Karpas-422 (cell line): ENCODE results near the gene CC2D2A. TPM values are rescaled to one million over a fixed set of nuclear protein-coding genes. Genes with fewer than 3 reads are reported as not detected.

Source experiments
- DNase-seq: peaks from one replicate; pipeline ENCODE4 v3.0.0-alpha.2; 2015
- H2AFZ ChIP-seq: fragments of 200-600 bp; sonication (generic); 2 replicates; pipeline ENCODE4 v1.6.1; 2014; ENCODE audit warnings: antibody characterized with exemption, low read length, mixed read lengths
- H3K27ac ChIP-seq: fragments of 200-600 bp; sonication (generic); 2 replicates; pipeline ENCODE4 v1.5.1; 2014; ENCODE audit warnings: mild to moderate bottlenecking, low read length, moderate library complexity
- H3K27me3 ChIP-seq: fragments of 200-600 bp; sonication (generic); 2 replicates; pipeline ENCODE4 v1.6.1; 2014; ENCODE audit warnings: low read length, mixed read lengths
- H3K36me3 ChIP-seq: fragments of 200-600 bp; sonication (generic); 2 replicates; pipeline ENCODE4 v1.6.1; 2014; ENCODE audit warnings: low read length, mixed read lengths; ENCODE audit not compliant: insufficient read depth
- H3K4me1 ChIP-seq: fragments of 200-600 bp; sonication (generic); 2 replicates; pipeline ENCODE4 v1.6.1; 2014; ENCODE audit warnings: mild to moderate bottlenecking, low read length, mixed read lengths
- H3K4me2 ChIP-seq: fragments of 200-600 bp; sonication (generic); 2 replicates; pipeline ENCODE4 v1.6.1; 2014; ENCODE audit warnings: low read length, low read depth, mild to moderate bottlenecking; ENCODE audit not compliant: poor library complexity, severe bottlenecking
- H3K4me3 ChIP-seq: fragments of 200-600 bp; sonication (generic); 2 replicates; pipeline ENCODE4 v1.5.1; 2014; ENCODE audit warnings: mild to moderate bottlenecking, antibody characterized with exemption, low read length, mixed read lengths
- H3K79me2 ChIP-seq: fragments of 200-600 bp; sonication (generic); 2 replicates; pipeline ENCODE4 v1.6.1; 2014; ENCODE audit warnings: mild to moderate bottlenecking, low read length, mixed read lengths
- H3K9ac ChIP-seq: fragments of 200-600 bp; sonication (generic); 2 replicates; pipeline ENCODE4 v1.6.0; 2014; ENCODE audit warnings: low read length
- H3K9me2 ChIP-seq: fragments of 200-600 bp; sonication (generic), shearing (Covaris generic); replicated peaks from 2 replicates; pipeline ENCODE4 v1.6.0; 2014; ENCODE audit warnings: mild to moderate bottlenecking, low read length, moderate library complexity; ENCODE audit not compliant: insufficient read depth
- H3K9me3 ChIP-seq: fragments of 300-700, 200-600 bp; sonication (generic); 2 replicates; pipeline ENCODE4 v1.6.1; 2014; ENCODE audit warnings: low read length, mixed read lengths
- H4K20me1 ChIP-seq: fragments of 200-600 bp; sonication (generic); 2 replicates; pipeline ENCODE4 v1.6.1; 2014; ENCODE audit warnings: mild to moderate bottlenecking, antibody characterized with exemption, low read length, low read depth; ENCODE audit not compliant: insufficient read depth
- total RNA-seq: library from RNA; depleted of rRNA; stranded (reverse); fragments of >200 nt; shearing (Covaris generic); gene quantifications from 2 replicates; pipeline ENCODE4 v1.2.3, GENCODE V29; 2014; ENCODE audit warnings: low replicate concordance

The CC2D2A gene
- total RNA-seq, 1 experiment from 2014 or later: not detected

- no peak overlapping the region for H3K4me2 ChIP-seq
- no peaks in the 10 kb centered on the region for H3K79me2 ChIP-seq
- H3K4me3 ChIP-seq: no peak overlapping the region
- DNase-seq: no peak
- no peak overlapping the region for H3K27ac ChIP-seq
- no peaks in the 10 kb centered on the region for H3K9me2 ChIP-seq
- no peaks in the 10 kb centered on the region for H3K27me3 ChIP-seq
- no peaks in the 10 kb centered on the region for H4K20me1 ChIP-seq
- H2AFZ ChIP-seq: no peak overlapping the region
- no peaks in the 10 kb centered on the region for H3K9me3 ChIP-seq
- H3K36me3 ChIP-seq: no peaks in the 10 kb centered on the region
- H3K4me1 ChIP-seq: peaks cover 4% of the 10 kb centered on the region; the same call in 1 of the 2 replicates
- no peak overlapping the region for H3K9ac ChIP-seq
These were observed 23.7 kb downstream of the CC2D2A start for GRCh38 chr4:15493411-15493810.

GRCh38 chr4:15495621-15496020 lies 25.9 kb downstream of the CC2D2A start:
- peaks cover 4% of the 10 kb centered on the region; the same call in 1 of the 2 replicates for H3K4me1 ChIP-seq
- H3K4me2 ChIP-seq: no peak overlapping the region
- no peak overlapping the region for H3K4me3 ChIP-seq
- H3K9ac ChIP-seq: no peak overlapping the region
- no peak overlapping the region for H2AFZ ChIP-seq
- no peak for DNase-seq
- H3K9me3 ChIP-seq: no peaks in the 10 kb centered on the region
- no peaks in the 10 kb centered on the region for H4K20me1 ChIP-seq
- no peaks in the 10 kb centered on the region for H3K36me3 ChIP-seq
- no peaks in the 10 kb centered on the region for H3K79me2 ChIP-seq
- no peaks in the 10 kb centered on the region for H3K9me2 ChIP-seq
- no peak overlapping the region for H3K27ac ChIP-seq
- no peaks in the 10 kb centered on the region for H3K27me3 ChIP-seq

- Histone ChIP-seq H3K9me2 (no peaks in the 10 kb centered on the region), H3K27ac (no peak overlapping the region), H3K4me2 (no peak overlapping the region), H3K4me3 (no peak overlapping the region), H2AFZ (no peak overlapping the region), H3K79me2 (no peaks in the 10 kb centered on the region), H3K36me3 (no peaks in the 10 kb centered on the region), H3K4me1 (peaks cover 4% of the 10 kb centered on the region; the same call in 1 of the 2 replicates), H3K9ac (no peak overlapping the region), H3K27me3 (no peaks in the 10 kb centered on the region), H3K9me3 (no peaks in the 10 kb centered on the region), H4K20me1 (no peaks in the 10 kb centered on the region)
- DNase-seq: no peak
These were observed 28.7 kb downstream of the CC2D2A start for GRCh38 chr4:15498356-15498755.

GRCh38 chr4:15500701-15501100 lies 31.0 kb downstream of the CC2D2A start:
- H3K4me3 ChIP-seq: no peak overlapping the region
- peaks cover 3% of the 10 kb centered on the region; the same call in 1 of the 2 replicates for H3K4me1 ChIP-seq
- H4K20me1 ChIP-seq: no peaks in the 10 kb centered on the region
- H3K27ac ChIP-seq: no peak overlapping the region
- no peaks in the 10 kb centered on the region for H3K27me3 ChIP-seq
- no peaks in the 10 kb centered on the region for H3K79me2 ChIP-seq
- H3K9me2 ChIP-seq: no peaks in the 10 kb centered on the region
- peak; percentile 5 for DNase-seq
- no peak overlapping the region for H3K4me2 ChIP-seq
- no peaks in the 10 kb centered on the region for H3K9me3 ChIP-seq
- H2AFZ ChIP-seq: no peak overlapping the region
- H3K9ac ChIP-seq: no peak overlapping the region
- no peaks in the 10 kb centered on the region for H3K36me3 ChIP-seq

- H2AFZ ChIP-seq: no peak overlapping the region
- H3K9me3 ChIP-seq: no peaks in the 10 kb centered on the region
- no peaks in the 10 kb centered on the region for H3K79me2 ChIP-seq
- H4K20me1 ChIP-seq: no peaks in the 10 kb centered on the region
- no peaks in the 10 kb centered on the region for H3K27me3 ChIP-seq
- H3K4me3 ChIP-seq: no peak overlapping the region
- H3K4me2 ChIP-seq: no peak overlapping the region
- no peak overlapping the region for H3K27ac ChIP-seq
- H3K9me2 ChIP-seq: no peaks in the 10 kb centered on the region
- no peaks in the 10 kb centered on the region for H3K36me3 ChIP-seq
- no peaks in the 10 kb centered on the region for H3K4me1 ChIP-seq
- peak; percentile 9 for DNase-seq
- H3K9ac ChIP-seq: no peak overlapping the region
These were observed 32.3 kb downstream of the CC2D2A start for GRCh38 chr4:15501941-15502340.

- Histone ChIP-seq H3K4me1 (no peaks in the 10 kb centered on the region), H4K20me1 (no peaks in the 10 kb centered on the region), H3K36me3 (no peaks in the 10 kb centered on the region), H3K4me3 (no peak overlapping the region), H2AFZ (no peak overlapping the region), H3K9me3 (no peaks in the 10 kb centered on the region), H3K4me2 (no peak overlapping the region), H3K27ac (no peak overlapping the region), H3K27me3 (no peaks in the 10 kb centered on the region), H3K9ac (no peak overlapping the region), H3K9me2 (no peaks in the 10 kb centered on the region), H3K79me2 (no peaks in the 10 kb centered on the region)
- no peak for DNase-seq
These were observed 32.7 kb downstream of the CC2D2A start for GRCh38 chr4:15502384-15502783.

GRCh38 chr4:15504041-15504440 lies 34.4 kb downstream of the CC2D2A start:
- H3K9me2 ChIP-seq: no peaks in the 10 kb centered on the region
- DNase-seq: no peak
- no peak overlapping the region for H3K4me2 ChIP-seq
- no peak overlapping the region for H3K27ac ChIP-seq
- H3K79me2 ChIP-seq: no peaks in the 10 kb centered on the region
- no peaks in the 10 kb centered on the region for H3K27me3 ChIP-seq
- no peak overlapping the region for H3K9ac ChIP-seq
- H3K4me1 ChIP-seq: no peaks in the 10 kb centered on the region
- no peaks in the 10 kb centered on the region for H4K20me1 ChIP-seq
- no peaks in the 10 kb centered on the region for H3K9me3 ChIP-seq
- no peak overlapping the region for H3K4me3 ChIP-seq
- no peaks in the 10 kb centered on the region for H3K36me3 ChIP-seq
- no peak overlapping the region for H2AFZ ChIP-seq

- Histone ChIP-seq H3K9me2 (no peaks in the 10 kb centered on the region), H3K4me1 (no peaks in the 10 kb centered on the region), H3K27ac (no peak overlapping the region), H2AFZ (no peak overlapping the region), H3K36me3 (no peaks in the 10 kb centered on the region), H3K79me2 (no peaks in the 10 kb centered on the region), H3K9ac (no peak overlapping the region), H4K20me1 (no peaks in the 10 kb centered on the region), H3K4me2 (no peak overlapping the region), H3K9me3 (no peaks in the 10 kb centered on the region), H3K4me3 (no peak overlapping the region), H3K27me3 (no peaks in the 10 kb centered on the region)
- no peak for DNase-seq
These were observed 36.8 kb downstream of the CC2D2A start for GRCh38 chr4:15506464-15506863.

- no peak for DNase-seq
- H3K27ac ChIP-seq: no peak overlapping the region
- no peaks in the 10 kb centered on the region for H3K9me3 ChIP-seq
- no peak overlapping the region for H3K9ac ChIP-seq
- no peaks in the 10 kb centered on the region for H3K36me3 ChIP-seq
- H2AFZ ChIP-seq: no peak overlapping the region
- H3K79me2 ChIP-seq: no peaks in the 10 kb centered on the region
- no peaks in the 10 kb centered on the region for H3K9me2 ChIP-seq
- no peak overlapping the region for H3K4me3 ChIP-seq
- H3K4me2 ChIP-seq: no peak overlapping the region
- no peaks in the 10 kb centered on the region for H3K27me3 ChIP-seq
- no peaks in the 10 kb centered on the region for H4K20me1 ChIP-seq
- no peaks in the 10 kb centered on the region for H3K4me1 ChIP-seq
These were observed 38.0 kb downstream of the CC2D2A start for GRCh38 chr4:15507679-15508078.
